GM18909 (cell line): ENCODE data around the gene RBM11.
"Not testable (repeated sequence)": the region's sequence is repeated elsewhere in the genome, so short reads cannot be mapped to it uniquely, and the experiment has no call there.

ENCODE experiments used
- ATAC-seq: cut with Tn5 transposase; IDR thresholded peaks from one replicate; pipeline ENCODE4 v1.9.1; 2021; ENCODE audit warnings: mild to moderate bottlenecking; ENCODE audit not compliant: unreplicated experiment, poor library complexity

RBM11 gene

DNA sequence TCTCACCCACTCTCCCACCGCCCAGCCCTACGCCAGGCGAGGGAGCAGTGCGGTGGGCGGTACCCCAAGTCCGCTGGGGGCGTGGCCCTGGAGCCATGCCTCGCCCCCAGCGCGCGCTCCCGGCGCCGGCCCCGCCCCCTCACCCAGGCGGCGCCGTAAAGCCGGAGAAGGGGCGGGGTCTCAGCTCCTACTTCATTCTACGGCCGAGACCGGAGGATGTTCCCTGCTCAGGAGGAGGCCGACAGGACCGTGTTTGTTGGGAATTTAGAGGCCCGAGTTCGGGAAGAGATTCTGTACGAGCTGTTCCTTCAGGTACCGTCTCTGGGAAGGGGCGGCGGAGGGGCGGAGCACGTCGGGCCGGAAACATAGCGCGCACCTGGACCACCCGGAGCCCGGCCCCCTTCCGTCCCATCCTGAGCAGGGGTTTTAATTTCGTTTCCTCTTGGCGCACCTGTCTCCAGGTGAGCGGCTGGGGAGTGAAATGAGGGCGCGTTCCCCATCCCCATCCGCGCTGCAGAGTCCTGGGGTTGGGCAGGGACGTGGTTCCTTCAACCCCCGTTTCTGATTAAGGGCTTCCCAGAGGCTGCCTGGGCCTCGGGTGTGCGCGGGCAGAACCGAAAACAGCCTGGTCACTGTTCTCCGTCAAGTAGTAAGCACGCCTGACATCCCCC, at the start of gene RBM11:
TSS of gene RBM11 (plus strand) at position 187 of the 671 bp plus-strand sequence. CDS start at position 217, 30 bp downstream.
- peak; percentile 98 for ATAC-seq

- not testable (repeated sequence) for ATAC-seq
Measured at GRCh38 chr21:14166463-14167223, 49.3 kb upstream of the RBM11 start.

DNA sequence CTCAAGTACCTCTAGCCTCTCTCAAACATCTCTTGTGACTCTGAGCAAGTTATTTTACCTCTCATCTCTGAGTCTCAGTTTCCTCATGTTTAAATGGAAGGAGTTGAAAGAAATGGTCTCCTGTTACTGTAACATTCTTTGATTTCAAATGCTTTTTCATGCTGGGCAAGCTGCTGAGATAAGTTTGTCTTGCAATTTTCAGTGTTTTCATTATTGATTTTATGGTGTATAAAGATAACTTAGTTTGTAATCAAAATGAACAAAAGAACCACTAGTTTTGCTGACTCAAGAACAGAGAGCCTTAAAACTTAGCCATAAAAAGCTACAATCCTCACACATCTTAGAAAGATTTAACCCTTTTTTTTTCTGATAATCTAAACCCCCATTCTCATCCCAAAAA, 9.7 kb upstream of the RBM11 start:
- no peak for ATAC-seq

DNA sequence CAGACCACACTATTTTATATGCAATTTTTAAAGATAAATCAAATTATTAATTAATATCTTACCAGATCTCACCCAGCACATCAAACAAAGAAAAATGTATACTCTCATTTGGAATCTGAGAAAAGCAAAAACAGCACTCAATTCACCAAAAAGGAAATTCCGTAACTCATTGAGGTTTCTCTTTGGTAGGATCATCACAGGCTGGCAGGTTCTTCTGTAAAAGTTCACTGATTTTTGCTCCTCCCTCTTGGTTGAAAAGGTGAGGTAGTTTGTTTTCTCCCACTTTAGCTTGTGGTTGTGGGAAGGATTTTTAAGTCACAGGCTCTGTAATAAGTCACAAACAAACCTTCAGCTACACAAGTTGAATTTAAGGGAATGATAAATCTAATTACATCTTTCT, 5.2 kb upstream of the RBM11 start, which contains the start of gene LIPI:
TSS of gene LIPI (minus strand) at position 218 of the 400 bp plus-strand sequence. CDS start at position 108, 110 bp downstream.
- ATAC-seq: no peak

DNA sequence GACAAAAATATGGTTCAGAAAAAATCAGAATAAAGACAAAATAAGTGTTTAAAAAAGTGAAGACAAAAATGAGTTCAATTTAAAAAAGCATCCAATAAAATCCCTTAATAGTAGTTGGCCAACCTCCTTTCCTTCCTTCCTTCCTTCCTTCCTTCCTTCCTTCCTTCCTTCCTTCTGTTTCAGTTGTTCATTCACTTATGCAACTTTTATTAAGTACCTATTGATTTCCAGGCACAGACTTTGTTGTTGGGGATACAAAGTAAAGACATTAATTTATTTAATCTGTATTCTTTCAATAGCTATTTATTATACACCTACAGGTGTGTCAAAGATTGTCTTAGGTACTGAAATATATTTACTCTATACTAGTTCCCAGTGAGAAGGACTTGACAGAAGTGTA, 2.8 kb upstream of the RBM11 start:
- ATAC-seq: no peak

DNA sequence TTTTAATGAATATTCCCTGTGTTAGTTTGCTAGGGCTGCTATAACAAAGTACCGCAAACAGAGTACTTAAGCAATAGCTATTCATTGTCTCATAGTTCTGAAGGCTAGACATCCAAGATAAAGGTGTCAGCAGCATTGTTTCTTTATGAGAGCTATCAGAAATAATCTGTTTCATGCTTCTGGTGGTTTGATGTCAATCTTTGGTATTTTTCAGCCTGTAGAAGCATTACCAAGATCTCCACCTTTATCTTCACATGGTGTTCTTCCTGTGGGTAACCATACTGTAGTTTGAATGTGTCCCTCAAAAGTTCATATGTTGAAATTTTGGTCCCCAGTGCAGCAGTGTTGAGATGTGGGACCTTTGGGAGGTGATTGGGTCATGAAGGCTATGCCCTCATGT, 7.4 kb downstream of the RBM11 start:
- ATAC-seq: no peak

DNA sequence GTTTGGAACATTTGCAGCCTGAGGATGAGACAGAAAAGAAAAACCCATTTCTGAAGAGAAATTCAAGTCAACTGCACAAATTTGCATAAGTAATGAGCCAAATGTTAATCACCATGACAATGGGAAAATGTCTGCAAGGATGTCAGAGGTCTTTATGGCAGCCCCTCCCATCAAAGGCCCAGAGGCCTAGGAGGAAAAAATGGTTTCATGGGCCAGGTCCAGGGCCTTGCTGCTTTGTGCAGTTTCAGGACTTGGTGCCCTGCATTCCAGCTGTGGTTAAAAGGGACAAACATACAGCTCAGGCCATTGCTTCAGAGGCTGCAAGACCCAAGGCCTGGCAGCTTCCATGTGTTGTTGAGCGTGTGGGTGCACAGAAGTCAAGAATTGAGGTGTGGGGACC, 13.4 kb downstream of the RBM11 start:
- ATAC-seq: no peak

DNA sequence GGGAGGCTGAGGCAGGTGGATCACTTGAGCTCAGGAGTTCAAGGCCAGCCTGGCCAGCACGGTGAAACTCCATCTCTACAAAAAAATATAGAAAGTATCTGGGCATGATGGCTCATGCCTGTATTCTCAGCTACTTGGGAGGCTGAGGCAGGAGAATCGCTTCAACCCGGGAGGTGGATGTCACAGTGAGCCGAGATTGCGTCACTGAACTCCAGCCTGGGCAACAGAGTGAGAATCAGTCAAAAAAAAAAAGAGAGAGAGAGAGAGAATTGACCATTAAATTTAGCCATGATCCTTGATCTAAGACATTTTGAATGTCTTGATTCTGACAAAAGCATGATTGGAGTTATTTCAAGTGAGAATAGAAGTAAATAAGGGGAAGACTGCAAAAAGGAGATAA, 19.1 kb downstream of the RBM11 start:
- ATAC-seq: no peak

- ATAC-seq: no peak
Measured at GRCh38 chr21:14236180-14236579, 20.2 kb downstream of the RBM11 start.

- ATAC-seq: no peak
Measured at GRCh38 chr21:14239281-14239680, 23.3 kb downstream of the RBM11 start.

- no peak for ATAC-seq
Measured at GRCh38 chr21:14241297-14241696, 25.3 kb downstream of the RBM11 start.

GRCh38 chr21:14243461-14243860, 27.5 kb downstream of the RBM11 start:
- ATAC-seq: no peak

- no peak for ATAC-seq
Measured at GRCh38 chr21:14243874-14244273, 27.9 kb downstream of the RBM11 start.

DNA sequence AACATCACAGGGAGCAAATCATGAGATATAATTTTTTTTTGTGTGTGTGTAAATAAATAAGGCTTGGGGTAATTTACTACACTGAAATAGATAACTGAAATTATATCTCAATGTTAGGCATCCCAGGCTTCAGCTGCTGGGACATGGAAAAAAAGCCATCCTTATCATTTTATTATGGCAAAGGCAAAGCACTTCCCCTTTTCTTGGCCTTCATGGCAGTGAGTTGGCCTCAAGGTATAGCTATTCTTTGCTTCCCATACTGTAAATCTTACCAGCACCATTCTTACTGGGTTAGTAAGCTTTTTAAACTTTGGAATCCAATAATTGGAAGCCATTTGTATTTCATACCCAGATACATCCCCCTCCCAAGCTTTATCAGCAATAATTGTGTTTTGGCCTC, 29.0 kb downstream of the RBM11 start:
- no peak for ATAC-seq

GRCh38 chr21:14245711-14246110, 29.8 kb downstream of the RBM11 start:
- ATAC-seq: no peak

DNA sequence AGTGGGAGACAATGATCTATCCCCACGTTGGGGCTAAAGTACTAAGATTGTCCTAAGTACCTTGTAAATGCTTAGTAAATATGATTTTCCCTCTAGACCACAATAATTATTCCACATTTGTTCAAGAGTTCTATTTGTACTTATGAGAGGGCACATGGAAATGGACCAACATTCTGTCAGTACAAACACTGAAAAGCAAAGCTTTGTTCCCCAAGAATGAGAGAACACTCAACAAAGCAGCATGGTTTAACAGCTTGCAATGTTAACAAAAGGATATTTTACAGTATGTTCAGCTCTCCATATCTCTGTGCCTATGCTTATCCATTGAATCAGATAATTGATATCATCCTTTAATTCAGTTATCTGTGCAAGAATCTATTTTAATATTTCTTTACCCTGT, 35.4 kb downstream of the RBM11 start:
- no peak for ATAC-seq

DNA sequence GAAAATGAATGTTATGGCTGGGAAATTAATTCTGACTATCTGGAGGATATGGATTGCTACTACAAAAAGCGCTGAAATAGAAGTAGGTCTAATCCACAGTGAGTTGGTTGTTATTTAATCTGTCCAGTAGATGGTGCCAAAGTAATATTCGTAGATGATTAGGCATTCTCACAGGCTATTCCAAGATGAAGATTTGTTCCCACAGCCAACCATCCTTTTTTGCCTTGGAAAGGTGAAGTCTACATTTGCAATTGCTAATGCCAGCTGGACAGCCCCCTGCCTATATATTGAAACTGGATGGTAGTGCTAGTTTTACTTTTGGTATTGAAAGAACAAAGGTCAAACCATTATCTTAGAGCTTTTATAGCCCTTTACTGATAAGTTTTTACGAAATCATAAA, 43.8 kb downstream of the RBM11 start:
- peak; percentile 60 for ATAC-seq

DNA sequence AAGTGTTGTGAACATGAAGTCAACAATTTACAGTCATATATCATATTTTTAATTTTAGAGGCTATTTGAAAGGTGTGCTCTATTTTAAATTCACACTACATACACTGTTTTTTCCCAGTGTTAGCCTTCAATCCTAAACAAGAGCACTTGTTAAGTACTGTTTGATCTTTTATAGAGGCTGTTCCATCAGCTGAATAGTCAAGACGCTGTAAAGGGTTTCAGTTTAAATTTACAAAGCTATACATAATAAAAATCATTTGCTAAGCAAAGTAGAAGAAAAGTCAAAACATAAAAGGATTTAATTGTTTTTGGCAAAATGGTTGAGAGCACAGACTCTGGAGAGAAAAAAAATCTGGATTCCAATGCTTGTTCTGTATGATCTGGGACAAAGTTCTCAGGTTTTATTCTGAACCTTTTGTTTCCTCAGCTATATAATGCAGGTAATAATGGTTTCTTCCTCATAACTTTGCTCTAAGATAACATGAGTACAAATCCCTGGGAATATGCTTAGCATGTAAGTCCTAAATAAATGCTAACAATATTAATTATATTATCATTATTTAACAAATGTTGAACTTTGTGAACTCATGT, 44.3 kb downstream of the RBM11 start:
- no peak for ATAC-seq

DNA sequence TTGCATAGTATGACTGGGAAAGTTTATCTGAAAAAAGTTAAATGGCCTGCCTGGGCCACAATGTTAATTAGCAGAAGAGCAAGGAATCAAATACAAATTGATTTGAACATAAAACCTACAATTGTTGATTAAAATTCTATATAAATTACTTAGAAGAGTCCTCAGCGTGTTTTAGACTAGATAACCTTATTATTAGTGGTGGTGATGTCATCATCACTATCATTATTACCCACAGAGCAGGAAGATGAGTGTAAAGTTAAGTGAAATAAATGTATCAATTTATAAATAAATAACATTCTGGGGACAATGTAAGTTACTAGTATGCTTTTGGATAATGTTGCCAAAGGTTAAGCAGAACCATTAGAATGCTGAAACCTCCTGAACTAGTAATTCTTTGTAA, 46.1 kb downstream of the RBM11 start:
- no peak for ATAC-seq

DNA sequence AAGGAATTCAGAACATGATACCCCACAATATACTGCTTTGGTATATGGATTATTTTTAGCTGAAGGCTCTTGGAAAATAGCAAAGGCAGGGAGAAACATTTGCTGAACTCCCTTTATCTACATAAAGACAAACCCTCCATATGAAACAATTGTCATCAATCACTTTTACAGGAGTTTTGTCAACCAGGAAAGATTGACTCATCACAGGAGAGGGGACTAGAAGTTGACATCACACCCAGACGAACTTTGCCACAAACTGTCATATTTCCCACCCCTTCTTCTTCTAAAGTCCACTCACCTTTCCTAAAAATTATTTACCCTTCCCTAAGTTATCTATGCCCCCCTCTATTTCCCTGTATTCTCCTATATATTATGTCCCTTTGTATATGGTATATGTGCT, 47.9 kb downstream of the RBM11 start:
- no peak for ATAC-seq

DNA sequence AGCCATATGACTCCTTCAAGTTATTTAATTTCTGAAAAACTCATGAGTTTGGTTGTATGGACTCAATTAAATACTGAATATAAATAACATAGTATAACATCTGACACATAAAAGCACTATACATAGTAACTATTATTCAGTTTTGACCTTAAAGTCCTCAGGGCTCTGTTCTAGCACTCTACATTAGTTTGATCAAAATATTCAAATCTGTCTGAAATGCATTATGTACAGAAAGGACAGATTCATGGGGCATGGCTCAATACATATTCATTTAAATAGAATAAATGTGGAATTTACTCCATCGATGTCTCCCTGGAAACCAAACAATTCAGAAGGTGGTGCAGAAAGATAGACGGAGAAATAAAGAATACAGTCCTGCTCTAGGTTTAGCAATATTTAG, 49.1 kb downstream of the RBM11 start:
- ATAC-seq: no peak
